Mucosa of gallbladder (tissue), 1 donor: ENCODE measurements around the gene NFASC. TPM values are rescaled to one million over a fixed set of nuclear protein-coding genes. Genes with fewer than 3 reads are reported as not detected.

ENCODE experiments used
- DNase-seq: peaks from one replicate; pipeline ENCODE4 v3.0.0-alpha.2; 2020; ENCODE audit warnings: low spot score
- total RNA-seq: library from RNA; stranded (reverse); gene quantifications from one replicate; pipeline ENCODE4 v1.2.1, GENCODE V29; 2021
- donor health status: DM: no; HTN: no; CAD: no.

The NFASC gene
- total RNA-seq, 1 donor from 2014 or later: 18.0 TPM

DNA sequence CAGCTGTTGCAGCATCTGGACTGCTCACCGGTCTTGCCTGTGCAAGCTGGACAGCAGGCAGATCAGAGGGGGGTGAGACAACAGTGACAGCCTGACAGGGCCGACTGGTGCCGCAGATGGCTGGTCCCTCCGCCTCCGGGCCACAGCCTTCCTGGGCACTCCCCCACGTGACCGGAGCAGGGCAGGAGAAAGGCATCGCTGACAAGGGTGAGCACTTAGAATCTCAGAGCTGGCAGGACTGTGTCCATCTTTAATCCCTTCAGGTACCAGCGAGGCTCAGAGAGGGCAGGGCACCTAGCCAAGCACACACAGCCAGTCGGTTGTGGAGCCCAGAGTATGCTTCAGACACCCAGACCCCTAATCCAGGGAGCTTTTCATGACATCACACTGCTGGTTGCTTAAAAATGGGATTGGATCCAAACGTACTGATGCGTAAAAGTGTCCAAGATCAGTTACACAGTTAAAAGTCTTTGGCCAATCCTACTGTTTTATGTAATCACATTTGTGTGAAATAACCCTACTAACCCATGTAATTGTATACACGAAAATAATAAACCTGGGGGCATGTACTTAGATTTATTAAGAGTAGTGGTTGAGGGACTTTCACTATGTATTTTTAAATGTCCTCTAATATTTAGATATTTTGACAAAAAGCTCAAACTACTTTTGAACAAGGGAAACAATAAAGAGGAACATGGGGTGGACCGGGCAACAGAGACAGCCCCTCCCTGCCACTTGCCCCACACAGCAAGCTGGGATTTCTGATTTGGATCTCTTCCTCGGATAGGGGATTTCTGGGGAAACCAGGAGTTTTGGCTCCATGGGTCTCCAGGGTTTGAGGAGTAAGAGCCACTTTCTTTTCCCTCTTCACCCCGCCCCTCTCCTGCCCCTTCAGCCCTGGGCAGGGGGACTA lies 171.6 kb downstream of the NFASC start:
- DNase-seq: no peak

GRCh38 chr1:205042911-205043806 lies 172.5 kb downstream of the NFASC start, which contains the start of gene CNTN2:
CNTN2 (plus strand) TSS chr1:205043212; CDS start chr1:205053186, 9,974 bp downstream.
- no peak for DNase-seq

DNA sequence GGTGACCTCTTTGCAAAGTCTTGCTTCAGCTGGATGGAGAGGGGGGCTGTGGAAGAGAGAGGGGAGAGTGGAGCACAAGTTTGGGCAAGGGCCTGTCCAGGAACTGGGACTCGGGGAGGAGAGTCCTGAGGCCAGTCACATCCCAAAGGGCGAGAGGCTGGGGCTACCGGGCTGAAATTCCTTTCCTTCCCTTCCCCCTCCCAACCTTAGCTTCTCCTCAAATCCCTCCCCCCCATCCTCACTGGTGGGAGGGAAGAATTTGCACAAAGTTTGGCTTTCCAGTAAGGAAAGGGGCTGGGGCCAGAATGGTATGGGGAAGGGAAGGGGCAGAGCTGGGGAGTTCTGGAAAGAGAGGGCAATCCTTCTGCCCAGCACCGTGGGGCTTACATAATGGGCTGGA lies 173.2 kb downstream of the NFASC start:
- DNase-seq: no peak

- DNase-seq: no peak
These were observed 174.1 kb downstream of the NFASC start for GRCh38 chr1:205044741-205045140.

- DNase-seq: no peak
These were observed 174.5 kb downstream of the NFASC start for GRCh38 chr1:205045146-205045545.

DNA sequence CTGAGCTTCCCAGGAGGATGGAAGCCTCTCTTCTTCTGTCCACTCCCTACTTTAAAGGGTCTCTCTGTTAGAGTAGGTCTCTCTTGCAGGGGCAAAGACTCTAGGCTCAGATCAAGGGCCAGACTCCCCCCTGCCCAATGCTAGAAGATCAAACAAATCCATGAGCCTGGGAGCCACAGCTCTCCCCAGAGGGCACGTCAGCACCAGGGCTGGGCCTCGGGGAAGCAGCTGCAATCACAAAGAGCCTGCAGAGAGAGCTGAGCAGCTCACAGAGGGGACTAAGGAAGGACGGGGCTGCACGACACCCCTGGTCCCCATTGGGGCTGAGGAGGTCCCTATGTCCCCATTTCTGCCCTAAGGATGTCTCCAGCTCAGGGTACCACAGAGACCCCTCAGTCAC lies 176.2 kb downstream of the NFASC start:
- no peak for DNase-seq

DNA sequence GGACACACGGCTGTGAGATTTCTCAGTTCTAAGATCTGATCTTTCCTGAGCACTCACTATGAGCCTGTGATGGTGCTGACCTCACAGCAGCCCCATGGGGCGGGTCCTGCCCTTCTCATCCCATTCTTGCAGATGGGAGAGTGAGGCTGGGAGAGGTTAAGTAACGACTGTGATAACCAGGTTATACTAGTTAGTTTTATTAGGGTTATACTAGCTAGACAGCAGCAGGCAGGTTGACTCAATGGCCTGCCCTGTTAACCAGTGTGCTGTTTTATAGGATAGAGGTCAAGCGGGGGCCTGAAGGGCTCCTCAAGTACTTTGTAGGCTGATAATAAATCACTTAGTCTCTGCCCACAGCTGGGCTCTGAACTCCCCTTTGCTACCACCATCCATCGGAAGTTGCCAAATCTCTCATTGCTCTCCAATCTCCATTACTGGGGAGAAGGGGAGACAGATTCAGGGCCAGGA lies 177.1 kb downstream of the NFASC start:
- DNase-seq: no peak

GRCh38 chr1:205048382-205048781 lies 177.7 kb downstream of the NFASC start:
- no peak for DNase-seq

DNA sequence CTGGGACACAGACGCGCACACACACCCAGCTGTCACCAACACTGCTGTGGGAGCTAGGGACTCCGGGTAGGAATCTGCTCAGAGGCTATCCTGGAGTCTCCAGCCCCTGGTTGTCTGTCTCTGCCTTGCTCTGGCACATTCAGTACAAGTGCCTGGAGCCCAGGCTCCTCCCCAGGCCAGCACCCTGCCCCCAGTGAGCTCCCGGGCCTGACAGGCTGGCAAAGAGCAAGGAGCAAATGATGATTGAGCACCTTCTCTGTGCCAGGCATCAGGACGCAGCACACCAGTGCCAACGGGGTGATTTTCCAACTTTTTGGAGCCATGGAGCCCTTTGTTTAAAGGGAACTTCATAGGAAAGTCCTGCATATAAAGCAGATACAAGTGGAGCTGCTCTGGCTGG lies 178.8 kb downstream of the NFASC start:
- no peak for DNase-seq

GRCh38 chr1:205052690-205053089 lies 182.0 kb downstream of the NFASC start:
- no peak for DNase-seq

DNA sequence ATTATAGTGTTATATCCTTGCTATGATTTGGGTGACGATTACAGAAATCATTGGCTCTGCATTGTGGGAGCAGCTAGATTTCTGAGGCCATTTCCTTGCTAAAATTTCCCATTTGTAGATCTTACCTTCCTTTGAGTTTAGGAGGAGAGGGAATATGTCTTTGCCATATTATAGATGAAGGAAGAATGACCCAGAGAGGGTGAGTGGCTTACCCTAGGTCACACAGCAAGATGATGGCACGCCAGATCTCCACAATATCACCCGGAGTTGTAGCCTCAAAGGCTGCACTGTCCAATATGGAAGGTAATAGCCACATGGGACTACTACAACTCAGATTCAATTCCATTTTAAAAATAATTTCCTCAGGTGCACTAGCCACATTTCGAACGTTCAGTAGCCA lies 182.6 kb downstream of the NFASC start:
- no peak for DNase-seq

DNA sequence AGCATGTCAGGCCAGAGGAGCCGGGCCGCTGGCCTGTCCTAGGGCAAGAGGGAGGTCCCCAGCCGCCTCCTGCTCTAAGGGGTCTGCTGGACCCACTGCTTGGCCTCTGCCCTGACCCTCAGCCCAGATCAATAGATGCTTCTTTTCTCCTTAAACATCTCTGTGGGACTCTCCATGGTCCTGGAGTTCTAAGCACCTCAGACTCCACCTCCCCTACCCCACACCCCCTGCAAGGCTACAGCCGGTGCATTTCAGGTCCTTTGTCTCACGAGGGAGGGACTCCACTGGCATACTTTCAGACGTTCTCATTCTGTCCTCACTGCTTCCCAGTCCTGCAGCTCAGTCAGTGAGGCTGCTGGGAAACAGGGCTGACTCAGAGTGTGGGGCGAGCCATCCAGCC lies 183.4 kb downstream of the NFASC start:
- DNase-seq: no peak

GRCh38 chr1:205056188-205056611 lies 185.5 kb downstream of the NFASC start:
- no peak for DNase-seq

- no peak for DNase-seq
These were observed 186.4 kb downstream of the NFASC start for GRCh38 chr1:205056956-205057568.

- DNase-seq: no peak
These were observed 187.3 kb downstream of the NFASC start for GRCh38 chr1:205057808-205058575.

- DNase-seq: no peak
These were observed 188.2 kb downstream of the NFASC start for GRCh38 chr1:205058853-205059252.

DNA sequence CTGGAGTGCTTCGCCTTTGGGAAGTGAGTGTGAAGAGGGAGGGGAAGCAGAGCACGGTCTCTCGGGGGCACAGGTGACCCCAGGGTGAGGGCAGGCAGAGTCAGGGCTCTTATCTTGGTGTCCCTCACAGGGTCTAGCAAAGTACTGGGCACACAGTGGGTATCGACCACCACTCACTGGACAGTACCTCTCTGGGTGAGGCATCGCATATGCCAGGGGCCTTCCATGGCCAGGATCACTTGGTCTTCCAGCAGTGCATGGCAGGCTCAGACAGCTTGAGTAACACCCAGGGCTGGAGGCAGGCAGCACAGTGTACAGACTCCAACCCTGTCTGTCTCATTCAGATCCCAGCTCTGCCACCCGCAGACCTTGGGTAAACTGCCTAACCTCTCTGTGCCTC lies 189.0 kb downstream of the NFASC start:
- no peak for DNase-seq

- no peak for DNase-seq
These were observed 190.1 kb downstream of the NFASC start for GRCh38 chr1:205060746-205061145.

GRCh38 chr1:205061227-205061626 lies 190.6 kb downstream of the NFASC start:
- no peak for DNase-seq

DNA sequence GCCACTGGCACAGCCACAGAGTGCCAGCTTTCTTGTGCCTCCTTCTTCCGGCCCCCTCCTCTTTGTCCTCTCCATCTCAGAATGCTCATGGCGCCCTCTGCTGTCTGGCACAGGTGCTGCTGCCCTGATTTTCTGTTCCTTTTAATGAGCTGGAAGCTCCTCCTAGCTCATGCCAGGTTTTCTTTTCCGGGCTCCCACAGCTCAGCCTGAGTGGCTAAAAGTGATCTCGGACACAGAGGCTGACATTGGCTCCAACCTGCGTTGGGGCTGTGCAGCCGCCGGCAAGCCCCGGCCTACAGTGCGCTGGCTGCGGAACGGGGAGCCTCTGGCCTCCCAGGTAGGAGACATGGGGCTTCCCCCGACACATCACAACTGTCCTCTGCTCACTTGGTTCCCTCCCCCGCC lies 191.0 kb downstream of the NFASC start:
- peak; percentile 74 for DNase-seq

DNA sequence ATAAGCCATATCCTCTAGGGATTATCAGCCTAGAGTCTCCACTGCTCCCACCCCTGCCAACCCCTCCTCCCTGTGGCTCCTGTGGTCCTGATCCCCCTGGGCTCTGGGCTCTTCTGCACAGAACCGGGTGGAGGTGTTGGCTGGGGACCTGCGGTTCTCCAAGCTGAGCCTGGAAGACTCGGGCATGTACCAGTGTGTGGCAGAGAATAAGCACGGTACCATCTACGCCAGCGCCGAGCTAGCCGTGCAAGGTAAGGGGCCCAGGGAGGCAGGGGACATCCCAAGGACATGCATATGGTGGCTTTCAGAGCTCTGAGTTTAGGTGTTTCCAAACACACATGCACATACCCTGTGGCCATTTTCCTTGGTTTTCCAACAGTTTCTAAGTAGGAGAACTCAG lies 191.7 kb downstream of the NFASC start:
- DNase-seq: no peak
